ENCODE results near the gene WNK2.

The WNK2 gene

DNA sequence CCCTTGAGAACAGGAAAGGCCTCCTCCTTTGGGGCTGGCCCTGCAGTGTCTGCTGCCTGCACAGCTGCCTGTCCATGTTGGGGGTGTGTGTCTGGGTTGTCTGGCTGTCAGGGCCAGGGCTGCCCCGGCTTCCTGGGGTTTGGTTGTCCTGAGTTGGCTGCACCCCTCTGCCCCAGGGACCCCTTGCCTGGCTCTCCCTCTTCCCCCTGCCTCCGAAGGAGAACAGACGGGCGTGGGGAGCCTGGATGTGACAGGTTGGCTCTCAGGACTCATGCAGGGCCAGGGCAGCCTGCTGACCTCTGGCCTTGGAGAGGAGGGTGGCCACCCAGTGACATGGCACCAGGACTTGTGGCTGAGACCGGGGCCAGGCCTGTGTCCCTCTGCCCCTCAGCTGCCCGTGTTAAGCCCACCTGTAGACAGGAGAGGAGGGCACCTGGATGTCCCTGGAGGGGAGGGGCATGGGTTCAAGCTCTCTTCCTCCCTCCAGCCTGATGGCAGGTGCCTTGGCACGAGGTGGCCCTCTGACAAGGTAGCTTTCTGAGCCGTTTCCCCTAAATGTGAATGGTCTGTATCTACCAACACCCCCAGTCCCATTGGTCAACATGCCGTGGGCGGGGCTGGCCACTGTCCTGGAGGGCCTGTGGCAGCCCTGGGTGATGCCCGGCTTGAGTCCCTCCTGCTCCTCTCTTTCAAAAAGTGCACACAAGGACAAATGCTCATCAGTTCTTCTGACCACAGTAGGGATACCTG lies 34.9 kb downstream of the WNK2 start:
- Histone ChIP-seq H3K9ac (ENCODE audit: low read length) (no peak overlapping the region), H3K27ac (ENCODE audit: low read depth, low read length) (no peak overlapping the region), H3K9me2 (replicated peaks; ENCODE audit: insufficient read depth, low read length) (no peaks in the 10 kb centered on the region), H3K79me2 (ENCODE audit: insufficient read depth, low read length) (no peaks in the 10 kb centered on the region), H2AFZ (ENCODE audit: low read depth, low read length, severe bottlenecking) (no peak overlapping the region), H4K20me1 (ENCODE audit: low read depth, low read length) (no peaks in the 10 kb centered on the region), H3K4me3 (ENCODE audit: insufficient read depth, low read length, poor library complexity, severe bottlenecking) (no peak overlapping the region), H3K36me3 (ENCODE audit: low read length) (no peaks in the 10 kb centered on the region), H3K27me3 (ENCODE audit: low read length) (no peaks in the 10 kb centered on the region), H3K9me3 (ENCODE audit: insufficient read depth, low read length) (no peaks in the 10 kb centered on the region), H3F3A (ENCODE audit: insufficient read depth) (no peaks in the 10 kb centered on the region), H3K4me2 (ENCODE audit: low read depth, low read length, poor library complexity, severe bottlenecking) (no peak overlapping the region)
- TF ChIP-seq, protein P1, sequence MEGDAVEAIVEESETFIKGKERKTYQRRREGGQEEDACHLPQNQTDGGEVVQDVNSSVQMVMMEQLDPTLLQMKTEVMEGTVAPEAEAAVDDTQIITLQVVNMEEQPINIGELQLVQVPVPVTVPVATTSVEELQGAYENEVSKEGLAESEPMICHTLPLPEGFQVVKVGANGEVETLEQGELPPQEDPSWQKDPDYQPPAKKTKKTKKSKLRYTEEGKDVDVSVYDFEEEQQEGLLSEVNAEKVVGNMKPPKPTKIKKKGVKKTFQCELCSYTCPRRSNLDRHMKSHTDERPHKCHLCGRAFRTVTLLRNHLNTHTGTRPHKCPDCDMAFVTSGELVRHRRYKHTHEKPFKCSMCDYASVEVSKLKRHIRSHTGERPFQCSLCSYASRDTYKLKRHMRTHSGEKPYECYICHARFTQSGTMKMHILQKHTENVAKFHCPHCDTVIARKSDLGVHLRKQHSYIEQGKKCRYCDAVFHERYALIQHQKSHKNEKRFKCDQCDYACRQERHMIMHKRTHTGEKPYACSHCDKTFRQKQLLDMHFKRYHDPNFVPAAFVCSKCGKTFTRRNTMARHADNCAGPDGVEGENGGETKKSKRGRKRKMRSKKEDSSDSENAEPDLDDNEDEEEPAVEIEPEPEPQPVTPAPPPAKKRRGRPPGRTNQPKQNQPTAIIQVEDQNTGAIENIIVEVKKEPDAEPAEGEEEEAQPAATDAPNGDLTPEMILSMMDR (IDR thresholded peaks at IDR 0.05; ENCODE audit: insufficient read depth, low read length, poor library complexity, severe bottlenecking) = no peak
- no peak for TF ChIP-seq EZH2phosphoT487 (conservative IDR thresholded peaks at IDR 0.05; ENCODE audit: low read length)

DNA sequence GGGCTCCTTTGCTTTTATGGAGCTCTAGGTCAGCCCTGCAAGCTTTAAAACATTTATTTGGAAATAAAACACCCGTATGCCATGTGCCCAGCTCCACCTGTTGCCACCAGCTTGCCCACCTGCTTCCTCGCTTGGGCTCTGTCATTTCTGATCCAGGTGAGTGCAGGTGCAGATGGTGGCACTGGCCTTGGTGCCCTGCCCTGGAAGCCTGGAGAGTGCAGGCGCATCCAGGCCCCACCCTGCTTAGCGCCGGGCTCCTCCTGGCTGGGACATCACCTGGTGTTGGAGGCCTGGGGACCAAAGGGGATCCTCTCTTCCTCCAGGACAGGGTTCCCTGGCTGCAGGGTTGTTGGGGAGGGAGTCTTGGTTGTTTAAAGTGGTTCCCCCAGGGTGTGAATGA lies 35.8 kb downstream of the WNK2 start:
- no peak overlapping the region for H3K27ac ChIP-seq (ENCODE audit: low read depth, low read length)
- H3K4me2 ChIP-seq (ENCODE audit: low read depth, low read length, poor library complexity, severe bottlenecking) = no peak overlapping the region
- H3K9me2 ChIP-seq (replicated peaks; ENCODE audit: insufficient read depth, low read length) = no peaks in the 10 kb centered on the region

DNA sequence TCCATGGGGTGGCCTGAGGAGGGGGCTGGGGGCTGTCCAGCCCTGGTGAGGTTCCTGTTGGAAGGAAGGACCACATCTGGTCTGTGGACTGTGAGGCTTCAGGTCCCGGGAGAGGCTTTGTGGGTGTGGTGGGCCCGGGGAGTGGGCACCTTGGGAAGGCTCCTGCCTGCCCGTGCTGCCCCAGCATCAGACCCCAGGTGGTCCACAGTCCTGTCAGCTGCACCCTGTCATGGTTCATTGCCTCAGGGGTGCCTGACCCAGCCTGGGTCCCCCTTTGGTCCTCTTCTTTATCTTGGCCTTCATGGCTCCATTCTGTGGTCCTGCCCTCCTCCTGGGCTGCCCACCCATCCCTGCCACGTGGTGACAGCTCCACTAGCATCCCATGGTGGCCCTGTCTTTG lies 36.7 kb downstream of the WNK2 start:
- Histone ChIP-seq H3K79me2 (ENCODE audit: insufficient read depth, low read length) (no peaks in the 10 kb centered on the region), H3K9ac (ENCODE audit: low read length) (no peak overlapping the region), H4K20me1 (ENCODE audit: low read depth, low read length) (no peaks in the 10 kb centered on the region), H3F3A (ENCODE audit: insufficient read depth) (no peaks in the 10 kb centered on the region), H3K9me2 (replicated peaks; ENCODE audit: insufficient read depth, low read length) (no peaks in the 10 kb centered on the region), H3K4me2 (ENCODE audit: low read depth, low read length, poor library complexity, severe bottlenecking) (no peak overlapping the region), H2AFZ (ENCODE audit: low read depth, low read length, severe bottlenecking) (no peak overlapping the region), H3K27ac (ENCODE audit: low read depth, low read length) (no peak overlapping the region), H3K9me3 (ENCODE audit: insufficient read depth, low read length) (no peaks in the 10 kb centered on the region), H3K4me3 (ENCODE audit: insufficient read depth, low read length, poor library complexity, severe bottlenecking) (no peak overlapping the region), H3K27me3 (ENCODE audit: low read length) (no peaks in the 10 kb centered on the region), H3K36me3 (ENCODE audit: low read length) (no peaks in the 10 kb centered on the region)
- no peak for TF ChIP-seq EZH2phosphoT487 (conservative IDR thresholded peaks at IDR 0.05; ENCODE audit: low read length)
- TF ChIP-seq, protein P1 (IDR thresholded peaks at IDR 0.05; ENCODE audit: insufficient read depth, low read length, poor library complexity, severe bottlenecking) = no peak

More for the DNA sequence above, 35.8 kb downstream of the WNK2 start:
- Histone ChIP-seq H4K20me1 (ENCODE audit: low read depth, low read length) (no peaks in the 10 kb centered on the region), H3F3A (ENCODE audit: insufficient read depth) (no peaks in the 10 kb centered on the region), H2AFZ (ENCODE audit: low read depth, low read length, severe bottlenecking) (no peak overlapping the region), H3K36me3 (ENCODE audit: low read length) (no peaks in the 10 kb centered on the region), H3K79me2 (ENCODE audit: insufficient read depth, low read length) (no peaks in the 10 kb centered on the region), H3K4me3 (ENCODE audit: insufficient read depth, low read length, poor library complexity, severe bottlenecking) (no peak overlapping the region), H3K9me3 (ENCODE audit: insufficient read depth, low read length) (no peaks in the 10 kb centered on the region), H3K27me3 (ENCODE audit: low read length) (no peaks in the 10 kb centered on the region), H3K9ac (ENCODE audit: low read length) (no peak overlapping the region)
- no peak for TF ChIP-seq EZH2phosphoT487 (conservative IDR thresholded peaks at IDR 0.05; ENCODE audit: low read length)
- TF ChIP-seq, protein P1 (IDR thresholded peaks at IDR 0.05; ENCODE audit: insufficient read depth, low read length, poor library complexity, severe bottlenecking) = no peak
